ENCODE results near the gene UCHL3.

- TF ChIP-seq CTCF (optimal IDR thresholded peaks at IDR 0.05 in 1 of 3, IDR thresholded peaks at IDR 0.05 in 1 of 3, conservative IDR thresholded peaks at IDR 0.05 in 1 of 3; ENCODE audit: extremely low read depth in 1 of 3, insufficient read depth in 2 of 3, low read length in 3 of 3) (no peak), EZH2 (IDR thresholded peaks at IDR 0.05; ENCODE audit: low read length) (no peak)
Observed at GRCh38 chr13:75648446-75648845, 98.9 kb downstream of the UCHL3 start.

Data from keratinocyte (primary cell).